Mammary epithelial cell (primary cell): ENCODE results near the gene PPIL3.

Source experiments
- CTCF ChIP-seq, 2 donors: IDR thresholded peaks in 1 of 2; conservative IDR thresholded peaks in 1 of 2; 2 replicates each; pipeline ENCODE4 v1.5.1; 2011 to 2012; ENCODE audit warnings: inconsistent platforms in 2 of 2, low read length in 2 of 2, mild to moderate bottlenecking in 2 of 2, control low read depth in 1 of 2, low read depth in 1 of 2; ENCODE audit not compliant: insufficient read depth in 1 of 2; ENCODE audit errors: extremely low read depth in 1 of 2
- EZH2 ChIP-seq: IDR thresholded peaks from 2 replicates; pipeline ENCODE4 v1.6.1; 2012; ENCODE audit warnings: low read length, inconsistent platforms, borderline replicate concordance

GRCh38 chr2:200828572-200829257 lies 60.2 kb downstream of the PPIL3 start:
- no peak for TF ChIP-seq CTCF (conservative IDR thresholded peaks at IDR 0.05 in 1 of 2, IDR thresholded peaks at IDR 0.05 in 1 of 2; ENCODE audit: extremely low read depth in 1 of 2, insufficient read depth in 1 of 2, low read depth in 1 of 2, low read length in 2 of 2)
- TF ChIP-seq EZH2: no peak
